GM12892 (cell line): ENCODE data around the gene TAF11.

ENCODE experiments used
- POLR2A ChIP-seq: IDR thresholded peaks from 2 replicates; pipeline ENCODE4 v1.6.1; 2011; ENCODE audit warnings: low read depth, low read length, control low read depth
- POLR2AphosphoS5 ChIP-seq: IDR thresholded peaks from 2 replicates; pipeline ENCODE4 v1.6.1; 2011; ENCODE audit warnings: low read depth, low read length, control low read depth

DNA sequence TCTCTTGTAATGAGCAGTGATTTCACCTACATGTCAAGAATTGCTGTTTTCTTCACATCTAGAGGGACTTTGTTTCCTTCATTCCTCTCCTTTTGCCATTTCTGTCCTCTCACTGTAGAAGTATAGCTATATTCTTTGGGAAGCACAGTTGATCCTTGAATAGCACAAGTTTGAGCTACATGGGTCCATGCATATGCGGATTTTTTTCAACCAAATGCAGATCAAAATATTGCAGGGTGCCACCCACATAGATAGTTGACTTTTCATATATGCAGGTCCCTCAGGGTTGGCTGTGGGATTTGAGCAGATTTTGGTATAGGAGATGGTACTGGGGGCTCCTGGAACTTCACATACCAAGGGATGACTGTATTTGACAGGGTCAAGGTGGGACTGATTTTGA is 54.9 kb downstream of the TAF11 start:
- TF ChIP-seq POLR2A = no peak
- no peak for TF ChIP-seq POLR2AphosphoS5
